AML-193 (cell line): ENCODE measurements around the gene HNRNPA2B1.
A peak's percentile ranks its signal among the peaks of the same experiment; 100 is the strongest.

Experiments used
- DNase-seq, 2 experiments: peaks; one replicate each; lab custom pipeline; 2025; lab: John Stamatoyannopoulos, UW

The HNRNPA2B1 gene

DNA sequence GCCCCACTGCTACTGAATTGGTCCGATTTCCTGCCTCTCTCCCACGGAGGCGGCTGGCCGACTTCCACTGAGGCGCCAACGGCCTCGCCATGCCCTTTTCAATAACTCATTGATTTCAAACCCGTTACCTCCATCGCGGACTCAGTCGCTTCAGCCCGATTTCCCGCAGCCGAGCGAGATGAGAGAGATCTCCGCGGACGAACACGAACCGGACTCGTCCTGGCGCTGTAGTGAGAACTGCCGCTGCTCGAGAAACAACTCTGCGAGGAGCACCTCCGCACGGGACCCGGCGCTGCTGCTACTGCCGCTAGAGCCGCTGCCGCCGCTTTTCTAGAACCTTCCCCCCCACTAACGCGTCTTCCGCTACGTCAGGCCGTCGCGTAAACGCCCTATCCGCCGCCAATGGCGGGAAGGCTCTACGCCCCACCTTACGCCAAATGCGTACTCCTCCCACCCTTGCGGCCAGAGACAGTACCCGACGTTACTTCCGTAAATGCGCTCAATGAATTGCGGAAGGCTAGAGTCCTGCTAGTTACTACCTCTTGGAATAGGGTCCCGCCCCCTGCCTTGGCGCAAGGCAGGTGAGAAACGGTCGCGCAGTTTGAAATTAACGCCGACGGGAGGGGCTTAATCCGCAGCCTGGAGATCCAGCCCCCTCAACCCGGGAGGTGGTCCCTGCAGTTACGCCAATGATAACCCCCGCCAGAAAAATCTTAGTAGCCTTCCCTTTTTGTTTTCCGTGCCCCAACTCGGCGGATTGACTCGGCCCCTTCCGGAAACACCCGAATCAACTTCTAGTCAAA is at the start of gene HNRNPA2B1:
Gene HNRNPA2B1 (minus strand): TSS at position 303 of the 803 bp plus-strand sequence. CDS start 169 bp downstream, at position 134.
- DNase-seq = peak; percentile 95 to 98

GRCh38 chr7:26250239-26250638 is 49.7 kb upstream of the HNRNPA2B1 start:
- DNase-seq = no peak

- no peak for DNase-seq
Measured at GRCh38 chr7:26245150-26245549, 44.6 kb upstream of the HNRNPA2B1 start.

DNA sequence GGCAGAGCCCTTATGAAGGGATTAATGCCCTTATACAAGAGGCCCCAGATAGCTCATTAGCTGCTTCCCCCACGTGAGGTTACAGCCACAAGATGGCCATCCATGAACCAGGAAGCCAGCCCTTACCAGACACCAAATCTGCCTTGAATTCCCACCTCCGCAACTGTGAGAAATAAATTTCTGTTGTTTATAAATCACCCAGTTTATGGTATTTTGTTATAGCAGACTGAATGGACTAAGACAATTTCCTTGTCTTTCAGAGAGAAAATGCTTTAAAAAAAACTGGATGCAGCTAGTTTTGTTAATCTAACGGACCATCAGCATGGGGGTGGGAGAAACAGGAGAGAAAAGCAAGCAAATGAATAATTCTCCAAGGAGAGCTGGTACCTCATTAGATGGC is 37.5 kb upstream of the HNRNPA2B1 start:
- no peak for DNase-seq

DNA sequence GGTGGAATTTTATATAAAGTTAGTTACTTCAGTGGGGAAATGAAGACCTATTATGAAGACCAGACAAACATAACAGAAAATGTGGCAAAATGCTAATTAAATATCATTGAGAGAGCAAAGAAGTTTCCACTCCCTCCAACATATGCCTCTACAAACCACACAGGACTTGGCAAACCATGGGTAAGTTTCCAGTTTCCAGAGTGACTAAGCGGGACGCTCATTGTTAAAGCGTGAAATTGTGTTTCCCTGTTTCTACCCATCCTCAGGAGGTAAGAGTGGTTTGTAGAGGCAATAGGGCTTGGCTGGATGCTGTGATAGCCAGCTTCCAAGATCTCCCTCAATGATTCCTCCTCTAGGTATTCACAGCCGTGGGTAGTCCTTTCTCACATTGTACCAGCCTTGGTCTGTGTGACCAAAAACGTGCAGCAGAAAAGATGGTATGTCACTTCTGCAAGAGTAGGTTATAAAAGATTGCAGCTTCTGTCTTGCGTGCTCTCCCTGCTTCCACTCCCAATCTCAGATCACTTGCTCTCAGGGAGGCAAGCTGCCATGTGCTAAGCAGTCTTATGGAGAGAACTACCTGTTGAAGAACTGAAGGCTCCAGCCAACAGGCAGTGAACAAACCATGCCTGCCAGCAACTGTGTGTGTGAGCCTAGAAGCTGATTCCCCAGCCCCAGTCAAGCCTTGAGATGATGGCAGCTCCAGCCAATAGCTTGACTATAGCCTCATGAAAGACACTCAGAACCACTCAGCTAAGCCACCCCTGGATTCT is 36.7 kb upstream of the HNRNPA2B1 start:
- no peak for DNase-seq

DNA sequence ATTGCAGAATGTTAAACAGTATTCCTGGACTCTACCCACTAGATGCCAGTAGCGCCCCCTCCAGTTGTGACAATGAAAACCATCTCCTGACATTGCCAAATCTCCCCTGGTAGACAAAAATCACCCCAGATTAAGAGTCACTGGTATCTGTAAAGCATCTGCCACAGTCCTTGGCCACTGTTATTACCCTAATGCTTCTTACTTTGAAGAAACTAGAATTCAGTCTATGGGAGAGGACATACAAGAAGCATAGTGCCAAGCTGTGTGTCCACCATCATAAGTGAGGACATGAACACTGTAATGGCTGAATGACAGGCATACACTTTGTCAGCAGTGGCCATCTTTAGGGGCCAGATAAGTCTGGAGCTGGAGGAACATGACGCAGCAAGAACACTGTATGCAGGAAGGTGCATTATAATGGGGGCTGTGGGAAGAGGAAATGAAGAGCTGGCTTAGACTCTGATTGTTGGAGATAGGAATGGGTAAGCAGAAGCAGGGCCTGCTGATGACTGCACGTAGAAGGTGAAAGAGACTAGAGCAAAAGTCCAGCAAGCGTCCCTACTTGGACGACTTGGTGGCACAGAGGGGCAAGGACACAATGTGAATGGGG is 33.5 kb upstream of the HNRNPA2B1 start:
- no peak for DNase-seq

DNA sequence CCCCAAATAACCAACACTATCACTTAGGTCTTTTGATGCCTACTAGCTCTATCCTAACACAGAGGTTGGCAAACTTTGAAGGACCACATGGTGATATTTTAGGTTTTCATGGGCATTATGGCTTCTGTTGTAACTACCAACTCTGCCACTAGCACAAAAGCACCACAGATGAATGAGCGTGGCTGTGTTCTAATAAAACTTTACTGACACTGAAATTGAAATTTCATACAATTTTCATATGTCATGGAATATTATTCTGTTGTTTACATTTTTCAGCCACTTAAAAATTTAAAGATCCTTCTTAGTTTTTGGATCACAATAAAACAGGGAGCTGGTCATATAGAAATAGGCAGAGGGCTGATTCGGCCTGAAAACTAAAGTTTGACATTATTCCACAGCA is 27.4 kb upstream of the HNRNPA2B1 start:
- DNase-seq = no peak

DNA sequence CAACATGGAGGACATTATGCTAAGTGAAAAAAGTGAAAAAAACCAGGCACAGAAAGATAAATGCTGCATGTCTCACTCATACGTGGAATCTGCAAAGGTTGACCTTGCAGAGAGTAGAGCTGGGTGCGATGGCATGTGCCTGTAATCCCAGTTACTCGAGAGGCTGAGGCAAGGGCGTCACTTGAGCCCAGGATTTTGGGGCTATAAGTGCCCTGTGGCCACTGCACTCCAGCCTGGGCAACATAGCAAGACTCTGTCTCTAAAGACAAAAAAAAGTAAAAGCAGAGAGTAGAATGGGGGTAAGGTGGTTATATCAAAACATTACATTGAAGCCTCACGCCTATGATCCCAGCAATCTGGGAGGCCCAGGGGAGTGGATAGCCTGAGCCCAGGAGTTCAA is 23.8 kb upstream of the HNRNPA2B1 start:
- DNase-seq = no peak

DNA sequence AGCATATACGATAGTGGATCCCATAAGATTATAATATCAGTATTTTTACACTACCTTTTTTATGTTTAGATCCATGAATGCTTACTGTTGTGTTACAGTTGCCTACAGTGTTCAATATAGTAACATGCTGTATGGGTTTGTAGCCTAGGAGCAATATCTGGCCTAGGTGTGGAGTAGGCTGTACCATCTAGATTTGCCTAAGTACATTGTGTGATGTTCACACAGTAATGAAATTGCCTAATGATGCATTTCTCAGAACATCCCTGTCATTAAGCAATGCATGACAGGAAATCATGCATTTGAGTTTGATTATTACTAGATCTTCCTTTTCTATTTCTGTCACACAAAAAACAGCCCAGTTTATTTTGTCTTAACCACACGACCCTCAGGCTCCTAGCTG is 15.5 kb upstream of the HNRNPA2B1 start:
- peak; percentile 19 to 23 for DNase-seq

DNA sequence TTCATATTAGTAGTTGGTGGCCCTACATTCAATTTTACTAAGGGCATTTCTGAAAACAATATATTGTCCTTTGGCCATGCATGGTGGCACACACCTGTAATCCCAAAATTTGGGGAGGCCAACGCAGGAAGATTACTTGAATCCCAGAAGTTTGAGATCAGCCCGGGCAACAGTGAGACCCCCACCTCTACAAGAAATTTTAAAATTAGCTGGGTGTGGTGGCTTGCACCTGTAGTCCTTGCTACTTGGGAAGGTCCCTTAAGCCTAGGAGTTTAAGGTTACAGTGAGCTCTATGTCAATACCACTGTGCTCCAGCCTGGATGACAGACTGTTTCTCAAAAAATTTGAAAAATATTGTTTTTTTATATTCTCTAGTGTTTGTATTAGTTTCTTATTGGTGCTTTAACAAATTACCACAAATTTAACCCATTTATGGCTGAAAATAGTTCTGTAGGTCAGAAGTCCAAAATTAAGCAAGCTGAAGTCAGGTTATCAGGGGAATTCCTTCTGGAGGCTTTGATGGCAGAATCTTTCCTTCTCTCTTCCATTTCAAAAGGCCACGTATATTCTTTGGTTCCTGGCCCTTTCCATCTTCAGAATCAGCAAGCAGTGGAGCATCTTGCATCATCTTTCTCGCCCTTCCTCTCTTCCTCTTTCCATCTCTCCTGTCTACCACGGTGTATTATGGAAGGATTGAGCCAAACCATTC is 13.4 kb upstream of the HNRNPA2B1 start:
- no peak for DNase-seq

DNA sequence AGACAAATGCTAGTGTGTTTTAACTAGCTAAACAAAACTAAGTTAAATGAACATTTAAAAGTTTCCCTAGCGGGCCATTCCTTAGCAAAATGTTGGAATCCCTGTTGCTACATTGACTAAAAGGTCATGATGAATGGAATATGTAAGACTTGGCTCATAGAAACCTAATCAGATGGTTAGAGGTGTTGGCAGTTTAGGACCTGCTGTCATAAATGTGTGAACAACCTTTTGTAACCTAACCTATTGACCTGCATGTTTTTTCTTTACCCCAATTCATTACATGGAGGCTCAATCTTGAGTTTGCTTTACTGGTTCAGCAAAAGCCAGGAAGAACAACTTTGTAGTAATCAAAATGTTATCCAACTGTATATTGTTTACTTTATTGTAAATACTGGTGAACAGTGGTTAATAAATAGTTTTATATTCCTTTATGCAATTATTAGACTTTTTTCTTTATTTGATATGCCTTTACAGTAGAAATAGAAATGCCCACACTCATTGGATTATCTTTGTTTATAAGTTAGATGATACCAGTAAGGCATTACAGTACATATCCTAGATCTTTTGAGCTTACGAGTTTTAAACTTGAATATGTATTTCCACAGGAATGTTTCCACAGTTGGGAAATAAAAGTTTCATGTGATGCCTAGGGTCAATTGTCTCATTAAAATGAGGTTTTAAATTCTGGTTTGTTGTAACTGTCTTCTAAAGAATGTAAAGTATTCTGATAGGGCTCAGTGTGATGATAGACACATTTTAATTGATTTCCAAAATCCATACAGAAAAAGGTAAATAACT is 12.6 kb upstream of the HNRNPA2B1 start:
- DNase-seq = no peak

DNA sequence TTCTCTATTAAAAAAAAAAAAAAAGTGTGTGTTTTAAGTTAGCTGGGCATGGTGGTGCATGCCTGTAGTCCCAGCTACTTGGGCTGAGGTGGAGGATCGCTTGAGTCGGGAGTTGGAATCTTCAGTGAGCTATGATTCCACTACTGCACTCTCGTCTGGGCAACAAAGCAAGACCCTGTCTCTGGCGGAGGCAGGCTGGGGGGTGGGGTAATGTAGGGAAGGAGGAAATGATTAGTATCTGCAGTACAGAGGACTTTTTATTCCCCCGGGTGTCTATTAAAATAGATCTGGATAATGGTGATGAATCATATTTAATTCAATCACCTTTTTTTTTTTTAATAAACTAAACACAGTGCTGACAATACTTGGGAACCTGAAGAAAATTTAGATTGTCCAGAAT is 7.5 kb upstream of the HNRNPA2B1 start:
- DNase-seq = no peak

DNA sequence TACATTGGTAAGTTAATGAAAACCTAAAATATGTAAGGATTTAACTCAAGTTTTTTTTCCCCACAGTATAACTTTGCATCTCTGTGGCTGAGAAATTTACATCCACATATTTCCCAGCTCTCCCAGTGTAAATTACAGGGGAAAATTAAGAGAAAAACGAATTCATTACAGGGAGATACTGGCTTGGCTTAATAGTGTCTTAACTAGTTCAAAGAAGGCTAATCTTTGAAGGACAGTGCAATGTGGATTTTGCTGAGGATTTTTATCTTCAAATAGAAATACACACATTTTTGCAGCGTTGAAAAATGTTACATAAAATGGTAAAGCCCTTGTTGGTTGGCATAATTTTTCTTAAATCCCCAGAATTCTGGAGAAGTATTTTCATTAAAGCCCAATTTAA is 2.5 kb upstream of the HNRNPA2B1 start:
- no peak for DNase-seq

GRCh38 chr7:26202019-26202990 is 1.8 kb upstream of the HNRNPA2B1 start:
- no peak for DNase-seq

GRCh38 chr7:26201247-26202018 is 887 bp upstream of the HNRNPA2B1 start, which contains the start of gene CBX3:
Gene CBX3, plus strand, starts transcription at chr7:26201745. Its CDS starts 1,254 bp downstream, at chr7:26202999.
- DNase-seq = peak; percentile 86 to 88

- DNase-seq = peak; percentile 45 to 59
Measured at GRCh38 chr7:26200038-26200443, 505 bp downstream of the HNRNPA2B1 start.

- peak; percentile 47 to 59 for DNase-seq
Measured at GRCh38 chr7:26199301-26200037, 1.1 kb downstream of the HNRNPA2B1 start.

GRCh38 chr7:26198781-26199169 is 1.8 kb downstream of the HNRNPA2B1 start:
- no peak for DNase-seq
